Cardiac muscle cell (in vitro differentiated cells and primary cell): ENCODE results near the gene TTYH2. TPM values are rescaled to one million over a fixed set of nuclear protein-coding genes. Genes with fewer than 3 reads are reported as not detected.

ENCODE experiments used
- DNase-seq, 2 donors: peaks; one replicate each; pipeline versions ENCODE4 v3.0.0 to v3.0.0-alpha.2; 2010 to 2017; ENCODE audit warnings: low read depth in 1 of 2, low spot score in 1 of 2
- H3K27ac ChIP-seq: fragments of 200-600 bp; sonication (generic); 2 replicates; pipeline ENCODE4 v1.5.1; 2016
- H3K27me3 ChIP-seq: fragments of 200-600 bp; sonication (generic); 2 replicates; pipeline ENCODE4 v1.6.0; 2016; ENCODE audit warnings: control low read depth
- H3K36me3 ChIP-seq: fragments of 200-600 bp; sonication (generic); 2 replicates; pipeline ENCODE4 v1.5.1; 2016; ENCODE audit warnings: control low read depth
- H3K4me1 ChIP-seq: fragments of 200-600 bp; sonication (generic); 2 replicates; pipeline ENCODE4 v1.8.1; 2017; ENCODE audit warnings: low read depth, mild to moderate bottlenecking, mixed run types
- H3K4me3 ChIP-seq: fragments of 200-600 bp; sonication (generic); 2 replicates; pipeline ENCODE4 v1.5.1; 2016; ENCODE audit warnings: mild to moderate bottlenecking
- H3K9me3 ChIP-seq: fragments of 200-600 bp; sonication (generic); 2 replicates; pipeline ENCODE4 v1.5.1; 2017; ENCODE audit warnings: low read depth, mild to moderate bottlenecking, control low read depth
- polyA plus RNA-seq: library from polyadenylated mRNA; unstranded; fragments of >200 nt; fragmentation: Nextera tagmentation; extraction: Ambion mirVana; gene quantifications from 2 replicates; pipeline ENCODE4 v1.2.1, GENCODE V29; 2016
- total RNA-seq: library from RNA; depleted of rRNA; stranded (reverse); fragments of >200 nt; gene quantifications from 2 replicates; pipeline ENCODE4 v1.2.3, GENCODE V29; 2016
- TF ChIP-seq, protein P1 (sequence below): IDR thresholded peaks from 2 replicates; pipeline ENCODE4 v1.5.1; 2012; ENCODE audit warnings: low read depth, mild to moderate bottlenecking, low read length

TTYH2 gene
- total and polyA plus RNA-seq, 2 experiments from 2014 or later = 7.8 to 7.9 TPM

GRCh38 chr17:74245145-74245831 lies 31.9 kb downstream of the TTYH2 start:
- Histone ChIP-seq H3K27ac (no peak overlapping the region), H3K9me3 (no peaks in the 10 kb centered on the region), H3K4me1 (peaks cover 3% of the 10 kb centered on the region), H3K27me3 (no peaks in the 10 kb centered on the region), H3K4me3 (no peak overlapping the region), H3K36me3 (no peaks in the 10 kb centered on the region)
- DNase-seq = peak in 1 of 2 donors; percentile 33
- TF ChIP-seq, protein P1, sequence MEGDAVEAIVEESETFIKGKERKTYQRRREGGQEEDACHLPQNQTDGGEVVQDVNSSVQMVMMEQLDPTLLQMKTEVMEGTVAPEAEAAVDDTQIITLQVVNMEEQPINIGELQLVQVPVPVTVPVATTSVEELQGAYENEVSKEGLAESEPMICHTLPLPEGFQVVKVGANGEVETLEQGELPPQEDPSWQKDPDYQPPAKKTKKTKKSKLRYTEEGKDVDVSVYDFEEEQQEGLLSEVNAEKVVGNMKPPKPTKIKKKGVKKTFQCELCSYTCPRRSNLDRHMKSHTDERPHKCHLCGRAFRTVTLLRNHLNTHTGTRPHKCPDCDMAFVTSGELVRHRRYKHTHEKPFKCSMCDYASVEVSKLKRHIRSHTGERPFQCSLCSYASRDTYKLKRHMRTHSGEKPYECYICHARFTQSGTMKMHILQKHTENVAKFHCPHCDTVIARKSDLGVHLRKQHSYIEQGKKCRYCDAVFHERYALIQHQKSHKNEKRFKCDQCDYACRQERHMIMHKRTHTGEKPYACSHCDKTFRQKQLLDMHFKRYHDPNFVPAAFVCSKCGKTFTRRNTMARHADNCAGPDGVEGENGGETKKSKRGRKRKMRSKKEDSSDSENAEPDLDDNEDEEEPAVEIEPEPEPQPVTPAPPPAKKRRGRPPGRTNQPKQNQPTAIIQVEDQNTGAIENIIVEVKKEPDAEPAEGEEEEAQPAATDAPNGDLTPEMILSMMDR = no peak

GRCh38 chr17:74245871-74246270 lies 32.5 kb downstream of the TTYH2 start:
- Histone ChIP-seq H3K27ac (no peak overlapping the region), H3K36me3 (no peaks in the 10 kb centered on the region), H3K4me1 (peaks cover 3% of the 10 kb centered on the region), H3K27me3 (no peaks in the 10 kb centered on the region), H3K9me3 (no peaks in the 10 kb centered on the region), H3K4me3 (no peak overlapping the region)
- TF ChIP-seq, protein P1 = no peak
- DNase-seq = no peak

GRCh38 chr17:74249590-74250270 lies 36.4 kb downstream of the TTYH2 start:
- no peak overlapping the region for H3K27ac ChIP-seq
- no peaks in the 10 kb centered on the region for H3K27me3 ChIP-seq
- H3K36me3 ChIP-seq = no peaks in the 10 kb centered on the region
- H3K9me3 ChIP-seq = no peaks in the 10 kb centered on the region
- H3K4me1 ChIP-seq = peaks cover 3% of the 10 kb centered on the region
- TF ChIP-seq, protein P1 = no peak
- no peak overlapping the region for H3K4me3 ChIP-seq
- DNase-seq = no peak

- Histone ChIP-seq H3K27me3 (no peaks in the 10 kb centered on the region), H3K4me1 (peaks cover 3% of the 10 kb centered on the region), H3K27ac (no peak overlapping the region), H3K36me3 (no peaks in the 10 kb centered on the region), H3K9me3 (no peaks in the 10 kb centered on the region), H3K4me3 (no peak overlapping the region)
- DNase-seq = no peak
- TF ChIP-seq, protein P1 = no peak
Observed at GRCh38 chr17:74250324-74250995, 37.1 kb downstream of the TTYH2 start.

DNA sequence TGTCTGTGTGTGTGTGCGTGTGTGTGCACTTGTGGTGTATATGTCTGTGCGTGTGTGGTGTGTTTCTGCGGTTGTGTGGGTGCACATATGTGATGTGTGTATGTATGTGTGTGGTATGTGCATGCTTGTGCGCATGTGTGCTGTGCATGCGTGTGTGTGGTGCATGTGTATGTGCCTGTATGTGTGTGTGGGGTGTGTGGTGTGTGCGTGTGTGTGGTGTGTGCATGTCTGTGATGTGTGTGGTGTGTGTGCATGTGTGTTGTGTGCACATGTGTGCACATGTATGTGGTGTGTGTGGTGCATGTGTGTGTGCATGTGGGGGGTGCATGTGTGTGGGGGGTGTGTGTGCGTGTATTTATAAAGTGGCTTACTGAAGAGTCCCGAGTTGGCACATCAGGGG lies 37.7 kb downstream of the TTYH2 start:
- no peaks in the 10 kb centered on the region for H3K9me3 ChIP-seq
- no peak overlapping the region for H3K4me3 ChIP-seq
- TF ChIP-seq, protein P1 = no peak
- H3K27me3 ChIP-seq = no peaks in the 10 kb centered on the region
- no peaks in the 10 kb centered on the region for H3K4me1 ChIP-seq
- DNase-seq = no peak
- H3K27ac ChIP-seq = no peak overlapping the region
- no peaks in the 10 kb centered on the region for H3K36me3 ChIP-seq
